IMR-90 (cell line): ENCODE data around the gene EML4.

ENCODE experiments used
- CEBPB ChIP-seq: IDR thresholded peaks from 2 replicates; pipeline ENCODE4 v1.6.1; 2012; ENCODE audit warnings: low read depth, low read length, improper control_type of control experiment
- CHD1 ChIP-seq: IDR thresholded peaks from 2 replicates; pipeline ENCODE4 v1.6.1; 2012; ENCODE audit warnings: low read depth, low read length, improper control_type of control experiment
- CTCF ChIP-seq: conservative IDR thresholded peaks from 2 replicates; pipeline ENCODE4 v1.5.1; 2012; ENCODE audit warnings: mild to moderate bottlenecking, low read depth, low read length, improper control_type of control experiment
- FOS ChIP-seq: fragments of 150-350 bp; IDR thresholded peaks from 2 replicates; pipeline ENCODE4 v1.6.1; 2016; ENCODE audit warnings: low read depth, low read length
- MAFK ChIP-seq: IDR thresholded peaks from 2 replicates; pipeline ENCODE4 v1.6.1; 2012; ENCODE audit warnings: low read depth, low read length, improper control_type of control experiment
- MXI1 ChIP-seq: IDR thresholded peaks from 2 replicates; pipeline ENCODE4 v1.6.1; 2012; ENCODE audit warnings: low read depth, mild to moderate bottlenecking, low read length, moderate library complexity, borderline replicate concordance
- POLR2A ChIP-seq: IDR thresholded peaks from 2 replicates; pipeline ENCODE4 v1.6.1; 2012; ENCODE audit warnings: mild to moderate bottlenecking, low read depth, low read length
- RAD21 ChIP-seq: IDR thresholded peaks from 2 replicates; pipeline ENCODE4 v1.6.1; 2012; ENCODE audit warnings: low read length, improper control_type of control experiment
- RFX5 ChIP-seq: IDR thresholded peaks from 2 replicates; pipeline ENCODE4 v1.8.0; 2012; ENCODE audit warnings: low read depth, mild to moderate bottlenecking, low read length, moderate library complexity
- SMC3 ChIP-seq: fragments of 150-350 bp; IDR thresholded peaks from 2 replicates; pipeline ENCODE4 v1.6.1; 2016; ENCODE audit warnings: low read depth, mild to moderate bottlenecking, antibody characterized with exemption, low read length, moderate library complexity
- USF2 ChIP-seq: fragments of 150-350 bp; IDR thresholded peaks from 2 replicates; pipeline ENCODE4 v1.6.1; 2017; ENCODE audit warnings: mild to moderate bottlenecking, antibody characterized with exemption, low read length, low read depth

- TF ChIP-seq CTCF, result no peak
- TF ChIP-seq SMC3, result no peak
- TF ChIP-seq POLR2A, result no peak
- no peak for TF ChIP-seq USF2
- TF ChIP-seq RAD21, result no peak
- no peak for TF ChIP-seq FOS
- no peak for TF ChIP-seq MXI1
- TF ChIP-seq MAFK, result no peak
- TF ChIP-seq CHD1, result no peak
- TF ChIP-seq RFX5, result no peak
- no peak for TF ChIP-seq CEBPB
Observed at GRCh38 chr2:42123426-42123825, 45.7 kb upstream of the EML4 start.
